ENCODE data around the gene SPTY2D1. TPM values are rescaled to one million over a fixed set of nuclear protein-coding genes. Genes with fewer than 3 reads are reported as not detected.

Gene SPTY2D1
- total RNA-seq, 1 experiment from 2014 or later, result 23.7 TPM

DNA sequence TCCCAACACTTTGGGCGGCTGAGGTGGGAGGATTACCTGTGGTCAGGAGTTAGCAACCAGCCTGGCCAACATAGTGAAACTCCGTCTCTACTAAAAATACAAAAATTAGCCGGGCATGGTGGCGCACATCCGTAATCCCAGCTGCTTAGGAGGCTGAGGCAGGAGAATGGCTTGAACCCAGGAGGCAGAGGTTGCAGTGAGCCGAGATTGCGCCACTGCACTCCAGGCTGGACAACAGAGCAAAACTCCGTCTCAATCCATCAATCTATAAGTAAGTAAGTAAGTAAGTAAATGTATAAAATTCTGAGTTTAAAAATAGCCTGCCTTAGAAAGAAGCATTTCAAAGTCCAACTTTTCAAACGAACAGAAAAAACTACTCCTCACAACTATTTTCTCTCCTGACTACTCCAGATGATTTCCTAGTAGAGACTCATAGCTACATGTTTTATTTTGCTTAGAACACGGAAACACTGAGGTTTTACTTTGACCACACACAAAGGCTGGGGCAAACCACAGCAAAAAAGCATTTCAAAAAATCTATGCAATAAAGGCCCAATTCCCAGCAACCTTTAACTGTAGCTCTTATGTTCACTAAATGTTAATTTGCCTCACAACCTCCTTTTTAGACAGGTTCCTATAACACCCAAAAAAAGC, 16.3 kb downstream of the SPTY2D1 start:
- Histone ChIP-seq H3K79me2 (ENCODE audit: low read depth) (peaks cover 53% of the 10 kb centered on the region), H3K27me3 (ENCODE audit: insufficient read depth, low read depth) (no peaks in the 10 kb centered on the region), H3K9me2 (ENCODE audit: insufficient read depth) (no peaks in the 10 kb centered on the region), H3K4me1 (replicated peaks; ENCODE audit: insufficient read depth) (no peaks in the 10 kb centered on the region), H3K27ac (no peak overlapping the region), H3K36me3 (ENCODE audit: low read depth) (peaks cover 12% of the 10 kb centered on the region; the same call in 1 of the 2 replicates), H3F3A (ENCODE audit: insufficient read depth, low read depth) (no peaks in the 10 kb centered on the region), H2AFZ (no peak overlapping the region), H4K20me1 (ENCODE audit: insufficient read depth) (peaks cover 45% of the 10 kb centered on the region), H3K9me3 (ENCODE audit: insufficient read depth, low read depth) (no peaks in the 10 kb centered on the region), H3K4me2 (no peak overlapping the region), H3K4me3 (no peak overlapping the region)
- intact Hi-C loops (cut with micrococcal nuclease; ENCODE audit: unreplicated experiment), result no loop called here
- no TSS peak for BruUV-seq (replicated peaks)
- DNase-seq, result no peak
- ChIA-PET CTCF (no interaction called here), POLR2A (ENCODE audit: unreplicated experiment) (no interaction called here)
- TF ChIP-seq EZH2 (IDR thresholded peaks at IDR 0.05; ENCODE audit: low read depth), result no peak
- TF ChIP-seq, protein P1, sequence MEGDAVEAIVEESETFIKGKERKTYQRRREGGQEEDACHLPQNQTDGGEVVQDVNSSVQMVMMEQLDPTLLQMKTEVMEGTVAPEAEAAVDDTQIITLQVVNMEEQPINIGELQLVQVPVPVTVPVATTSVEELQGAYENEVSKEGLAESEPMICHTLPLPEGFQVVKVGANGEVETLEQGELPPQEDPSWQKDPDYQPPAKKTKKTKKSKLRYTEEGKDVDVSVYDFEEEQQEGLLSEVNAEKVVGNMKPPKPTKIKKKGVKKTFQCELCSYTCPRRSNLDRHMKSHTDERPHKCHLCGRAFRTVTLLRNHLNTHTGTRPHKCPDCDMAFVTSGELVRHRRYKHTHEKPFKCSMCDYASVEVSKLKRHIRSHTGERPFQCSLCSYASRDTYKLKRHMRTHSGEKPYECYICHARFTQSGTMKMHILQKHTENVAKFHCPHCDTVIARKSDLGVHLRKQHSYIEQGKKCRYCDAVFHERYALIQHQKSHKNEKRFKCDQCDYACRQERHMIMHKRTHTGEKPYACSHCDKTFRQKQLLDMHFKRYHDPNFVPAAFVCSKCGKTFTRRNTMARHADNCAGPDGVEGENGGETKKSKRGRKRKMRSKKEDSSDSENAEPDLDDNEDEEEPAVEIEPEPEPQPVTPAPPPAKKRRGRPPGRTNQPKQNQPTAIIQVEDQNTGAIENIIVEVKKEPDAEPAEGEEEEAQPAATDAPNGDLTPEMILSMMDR (conservative IDR thresholded peaks at IDR 0.05), result no peak

- BruUV-seq (replicated peaks), result no TSS peak
- H4K20me1 ChIP-seq (ENCODE audit: insufficient read depth), result peaks cover 32% of the 10 kb centered on the region
- no peak overlapping the region for H2AFZ ChIP-seq
- ChIA-PET POLR2A (ENCODE audit: unreplicated experiment) (interaction anchor here (0.6 kb wide), 1 partner anchor 36 kb away, joined by 13 read pairs; no protein-coding TSS in a partner anchor), CTCF (interaction anchor here (0.5 to 0.6 kb wide), 2 partner anchors 36 to 510 kb away, joined by 3 to 6 read pairs; no protein-coding TSS in a partner anchor)
- no peaks in the 10 kb centered on the region for H3F3A ChIP-seq (ENCODE audit: insufficient read depth, low read depth)
- H3K4me3 ChIP-seq, result no peak overlapping the region
- H3K4me1 ChIP-seq (replicated peaks; ENCODE audit: insufficient read depth), result no peaks in the 10 kb centered on the region
- TF ChIP-seq EZH2 (IDR thresholded peaks at IDR 0.05; ENCODE audit: low read depth), result no peak
- H3K9me3 ChIP-seq (ENCODE audit: insufficient read depth, low read depth), result no peaks in the 10 kb centered on the region
- no peak overlapping the region for H3K27ac ChIP-seq
- no peaks in the 10 kb centered on the region for H3K9me2 ChIP-seq (ENCODE audit: insufficient read depth)
- no peak overlapping the region for H3K4me2 ChIP-seq
- no peak for DNase-seq
- H3K27me3 ChIP-seq (ENCODE audit: insufficient read depth, low read depth), result no peaks in the 10 kb centered on the region
- peaks cover 33% of the 10 kb centered on the region for H3K79me2 ChIP-seq (ENCODE audit: low read depth)
- H3K36me3 ChIP-seq (ENCODE audit: low read depth), result peaks cover 22% of the 10 kb centered on the region
- intact Hi-C loops (cut with micrococcal nuclease; ENCODE audit: unreplicated experiment), result no loop called here
These were observed 18.3 kb downstream of the SPTY2D1 start for GRCh38 chr11:18615628-18616392.

DNA sequence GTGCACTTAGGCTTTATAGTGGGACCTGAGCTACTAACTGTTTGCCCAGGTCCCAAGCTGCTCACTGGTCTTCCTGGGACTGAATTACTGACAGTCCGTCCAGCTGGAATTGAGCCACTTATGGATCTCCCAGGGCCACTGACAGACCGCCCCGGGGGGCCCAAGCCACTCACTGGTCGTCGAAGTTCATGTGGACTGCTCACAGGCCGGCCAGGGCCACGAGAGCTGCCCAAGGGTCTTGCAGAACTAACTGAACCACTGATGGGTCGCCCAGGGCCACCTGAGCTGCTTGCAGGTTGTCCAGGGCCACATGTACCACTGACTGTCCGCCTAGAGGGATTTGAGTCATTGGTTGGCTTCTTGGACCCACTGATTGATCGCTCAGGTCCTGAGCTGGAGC, 19.5 kb downstream of the SPTY2D1 start:
- Histone ChIP-seq H3K27me3 (ENCODE audit: insufficient read depth, low read depth) (no peaks in the 10 kb centered on the region), H3K4me2 (no peak overlapping the region), H3K4me1 (replicated peaks; ENCODE audit: insufficient read depth) (no peaks in the 10 kb centered on the region), H3K9me2 (ENCODE audit: insufficient read depth) (no peaks in the 10 kb centered on the region), H3K4me3 (no peak overlapping the region), H3K79me2 (ENCODE audit: low read depth) (peaks cover 23% of the 10 kb centered on the region), H2AFZ (no peak overlapping the region), H3K9me3 (ENCODE audit: insufficient read depth, low read depth) (no peaks in the 10 kb centered on the region), H3F3A (ENCODE audit: insufficient read depth, low read depth) (0 out of 2 replicates have a peak, but pooled peaks cover 2% of the 10 kb centered on the region), H3K36me3 (ENCODE audit: low read depth) (peaks cover 22% of the 10 kb centered on the region), H4K20me1 (ENCODE audit: insufficient read depth) (peaks cover 32% of the 10 kb centered on the region), H3K27ac (no peak overlapping the region)
- TF ChIP-seq EZH2 (IDR thresholded peaks at IDR 0.05; ENCODE audit: low read depth), result no peak
- TF ChIP-seq, protein P1 (conservative IDR thresholded peaks at IDR 0.05), result no peak
- CTCF ChIA-PET, result no interaction called here
- no peak for DNase-seq
- intact Hi-C loops (cut with micrococcal nuclease; ENCODE audit: unreplicated experiment), result no loop called here
- BruUV-seq (replicated peaks), result no TSS peak
- POLR2A ChIA-PET (ENCODE audit: unreplicated experiment), result no interaction called here

Data from PC-9 (cell line).